Measurements from ENCODE around the gene ZNF180. TPM values are rescaled to one million over a fixed set of nuclear protein-coding genes. Genes with fewer than 3 reads are reported as not detected.

ZNF180 gene
- total and polyA plus RNA-seq, 2 experiments from 2014 or later: 3.1 to 25.4 TPM

- Histone ChIP-seq H3K4me3 (no peak overlapping the region), H3K9me3 (ENCODE audit: low read depth) (no peaks in the 10 kb centered on the region), H3K27ac (no peak overlapping the region), H3K4me1 (ENCODE audit: insufficient read depth) (no peaks in the 10 kb centered on the region), H4K20me1 (ENCODE audit: insufficient read depth, poor library complexity, severe bottlenecking) (no peaks in the 10 kb centered on the region), H2AFZ (no peak overlapping the region), H3K9me2 (replicated peaks; ENCODE audit: insufficient read depth) (no peaks in the 10 kb centered on the region), H3K36me3 (replicated peaks; ENCODE audit: insufficient read depth, low read depth) (no peaks in the 10 kb centered on the region), H3K27me3 (no peaks in the 10 kb centered on the region), H3K79me2 (no peaks in the 10 kb centered on the region), H3K4me2 (no peak overlapping the region)
- TF ChIP-seq EZH2phosphoT487 (IDR thresholded peaks at IDR 0.05; ENCODE audit: low read depth, severe bottlenecking, unreplicated experiment) (no peak), EZH2 (IDR thresholded peaks at IDR 0.05; ENCODE audit: borderline replicate concordance) (no peak)
- TF ChIP-seq, protein P1, sequence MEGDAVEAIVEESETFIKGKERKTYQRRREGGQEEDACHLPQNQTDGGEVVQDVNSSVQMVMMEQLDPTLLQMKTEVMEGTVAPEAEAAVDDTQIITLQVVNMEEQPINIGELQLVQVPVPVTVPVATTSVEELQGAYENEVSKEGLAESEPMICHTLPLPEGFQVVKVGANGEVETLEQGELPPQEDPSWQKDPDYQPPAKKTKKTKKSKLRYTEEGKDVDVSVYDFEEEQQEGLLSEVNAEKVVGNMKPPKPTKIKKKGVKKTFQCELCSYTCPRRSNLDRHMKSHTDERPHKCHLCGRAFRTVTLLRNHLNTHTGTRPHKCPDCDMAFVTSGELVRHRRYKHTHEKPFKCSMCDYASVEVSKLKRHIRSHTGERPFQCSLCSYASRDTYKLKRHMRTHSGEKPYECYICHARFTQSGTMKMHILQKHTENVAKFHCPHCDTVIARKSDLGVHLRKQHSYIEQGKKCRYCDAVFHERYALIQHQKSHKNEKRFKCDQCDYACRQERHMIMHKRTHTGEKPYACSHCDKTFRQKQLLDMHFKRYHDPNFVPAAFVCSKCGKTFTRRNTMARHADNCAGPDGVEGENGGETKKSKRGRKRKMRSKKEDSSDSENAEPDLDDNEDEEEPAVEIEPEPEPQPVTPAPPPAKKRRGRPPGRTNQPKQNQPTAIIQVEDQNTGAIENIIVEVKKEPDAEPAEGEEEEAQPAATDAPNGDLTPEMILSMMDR (IDR thresholded peaks at IDR 0.05; ENCODE audit: poor library complexity): no peak
- DNase-seq (ENCODE audit: low spot score): no peak
- WGBS (ENCODE audit: low lambda C conversion rate, missing lambda C conversion rate): 88% methylated on average over 2 of the region's 2 CpGs
Measured at GRCh38 chr19:44521370-44521769, 21.0 kb upstream of the ZNF180 start.

DNA sequence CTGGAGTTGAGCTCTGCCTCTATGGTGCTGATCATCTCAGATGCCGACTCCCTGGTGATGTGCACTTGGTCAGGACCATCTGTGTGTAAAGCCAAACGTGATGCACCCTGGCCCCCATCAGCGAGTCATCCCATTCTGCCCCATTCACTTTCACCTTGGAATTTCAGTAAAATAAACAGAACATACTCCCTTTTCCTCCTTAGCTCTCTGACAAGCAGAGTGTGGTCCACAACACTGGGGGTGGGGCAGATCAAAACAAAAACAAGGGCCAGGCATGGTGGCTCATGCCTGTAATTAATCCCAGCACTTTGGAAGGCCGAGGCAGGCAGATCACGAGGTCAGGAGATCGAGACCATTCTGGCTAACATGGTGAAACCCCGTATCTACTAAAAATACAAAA lies 16.8 kb upstream of the ZNF180 start:
- no peaks in the 10 kb centered on the region for H3K27me3 ChIP-seq
- no peaks in the 10 kb centered on the region for H3K79me2 ChIP-seq
- DNase-seq (ENCODE audit: low spot score): no peak
- no peak overlapping the region for H3K4me3 ChIP-seq
- H2AFZ ChIP-seq: no peak overlapping the region
- H3K9me3 ChIP-seq (ENCODE audit: low read depth): no peaks in the 10 kb centered on the region
- no peaks in the 10 kb centered on the region for H3K4me1 ChIP-seq (ENCODE audit: insufficient read depth)
- H3K36me3 ChIP-seq (replicated peaks; ENCODE audit: insufficient read depth, low read depth): no peaks in the 10 kb centered on the region
- WGBS (ENCODE audit: low lambda C conversion rate, missing lambda C conversion rate): 87% methylated on average over 7 of the region's 7 CpGs
- no peak overlapping the region for H3K27ac ChIP-seq
- no peaks in the 10 kb centered on the region for H3K9me2 ChIP-seq (replicated peaks; ENCODE audit: insufficient read depth)
- no peaks in the 10 kb centered on the region for H4K20me1 ChIP-seq (ENCODE audit: insufficient read depth, poor library complexity, severe bottlenecking)
- TF ChIP-seq, protein P1 (IDR thresholded peaks at IDR 0.05; ENCODE audit: poor library complexity): no peak
- no peak for TF ChIP-seq EZH2phosphoT487 (IDR thresholded peaks at IDR 0.05; ENCODE audit: low read depth, severe bottlenecking, unreplicated experiment)
- TF ChIP-seq EZH2 (IDR thresholded peaks at IDR 0.05; ENCODE audit: borderline replicate concordance): no peak
- no peak overlapping the region for H3K4me2 ChIP-seq

DNA sequence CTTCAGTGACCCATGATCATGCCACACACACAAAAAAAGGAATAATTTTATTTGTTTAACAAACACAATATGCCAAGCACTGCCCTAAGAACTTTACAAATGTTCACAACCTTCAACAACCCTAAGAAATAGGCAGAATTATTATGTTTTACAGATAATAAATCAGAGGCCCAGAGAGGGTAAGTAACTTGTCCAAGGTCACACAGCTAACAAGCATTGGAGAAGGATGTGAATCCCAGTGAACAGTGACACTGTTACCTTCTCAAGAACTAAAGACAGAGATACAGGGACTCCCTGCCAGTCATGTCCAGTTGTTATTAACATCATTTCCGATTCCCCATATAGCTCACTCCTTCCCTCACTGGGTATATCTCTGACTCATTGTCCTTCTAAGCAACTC lies 15.6 kb upstream of the ZNF180 start:
- no peak overlapping the region for H3K4me2 ChIP-seq
- no peak overlapping the region for H3K27ac ChIP-seq
- no peaks in the 10 kb centered on the region for H3K9me3 ChIP-seq (ENCODE audit: low read depth)
- no peak for DNase-seq (ENCODE audit: low spot score)
- no peak overlapping the region for H2AFZ ChIP-seq
- H3K36me3 ChIP-seq (replicated peaks; ENCODE audit: insufficient read depth, low read depth): no peaks in the 10 kb centered on the region
- no peaks in the 10 kb centered on the region for H3K79me2 ChIP-seq
- no peak overlapping the region for H3K4me3 ChIP-seq
- H3K27me3 ChIP-seq: no peaks in the 10 kb centered on the region
- H4K20me1 ChIP-seq (ENCODE audit: insufficient read depth, poor library complexity, severe bottlenecking): no peaks in the 10 kb centered on the region
- no peaks in the 10 kb centered on the region for H3K9me2 ChIP-seq (replicated peaks; ENCODE audit: insufficient read depth)
- WGBS (ENCODE audit: low lambda C conversion rate, missing lambda C conversion rate): 84% methylated on average over 1 of the region's 1 CpG
- H3K4me1 ChIP-seq (ENCODE audit: insufficient read depth): no peaks in the 10 kb centered on the region
- TF ChIP-seq, protein P1 (IDR thresholded peaks at IDR 0.05; ENCODE audit: poor library complexity): no peak
- TF ChIP-seq EZH2 (IDR thresholded peaks at IDR 0.05; ENCODE audit: borderline replicate concordance) (no peak), EZH2phosphoT487 (IDR thresholded peaks at IDR 0.05; ENCODE audit: low read depth, severe bottlenecking, unreplicated experiment) (no peak)

- Histone ChIP-seq H3K9me2 (replicated peaks; ENCODE audit: insufficient read depth) (no peaks in the 10 kb centered on the region), H3K36me3 (replicated peaks; ENCODE audit: insufficient read depth, low read depth) (no peaks in the 10 kb centered on the region), H3K27ac (no peak overlapping the region), H3K27me3 (no peaks in the 10 kb centered on the region), H3K4me3 (no peak overlapping the region), H3K79me2 (no peaks in the 10 kb centered on the region), H4K20me1 (ENCODE audit: insufficient read depth, poor library complexity, severe bottlenecking) (no peaks in the 10 kb centered on the region), H3K4me1 (ENCODE audit: insufficient read depth) (no peaks in the 10 kb centered on the region), H2AFZ (no peak overlapping the region), H3K9me3 (ENCODE audit: low read depth) (no peaks in the 10 kb centered on the region), H3K4me2 (no peak overlapping the region)
- no peak for DNase-seq (ENCODE audit: low spot score)
- 81% methylated on average over 3 of the region's 3 CpGs for WGBS (ENCODE audit: low lambda C conversion rate, missing lambda C conversion rate)
- TF ChIP-seq EZH2 (IDR thresholded peaks at IDR 0.05; ENCODE audit: borderline replicate concordance) (no peak), EZH2phosphoT487 (IDR thresholded peaks at IDR 0.05; ENCODE audit: low read depth, severe bottlenecking, unreplicated experiment) (no peak)
- TF ChIP-seq, protein P1 (IDR thresholded peaks at IDR 0.05; ENCODE audit: poor library complexity): no peak
Measured at GRCh38 chr19:44515031-44515430, 14.7 kb upstream of the ZNF180 start.

All from hepatocyte (in vitro differentiated cells).